Measurements from ENCODE around the gene EMP2.
"Not testable (repeated sequence)": the region's sequence is repeated elsewhere in the genome, so short reads cannot be mapped to it uniquely, and the experiment has no call there.

EMP2 gene

DNA sequence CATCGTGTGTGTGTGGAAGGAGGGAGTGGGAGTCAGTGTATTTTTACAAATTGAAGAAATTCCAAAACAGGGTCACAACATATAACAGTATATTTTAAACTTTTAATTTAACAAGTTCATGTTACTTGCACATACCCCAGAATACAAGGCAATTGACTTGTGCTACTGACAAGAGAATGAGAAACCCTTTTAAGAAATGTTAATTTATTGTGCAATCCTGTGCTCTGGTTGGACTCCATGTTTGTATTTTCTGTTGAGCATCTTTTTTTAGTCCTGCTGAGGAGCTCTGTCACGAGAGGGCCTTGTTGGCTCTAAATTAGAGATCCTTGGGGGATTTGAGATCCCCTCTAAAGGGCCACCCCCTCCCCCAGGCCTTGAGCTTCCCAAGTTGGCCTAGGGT, 1.1 kb upstream of the EMP2 start:
- peak overlapping the region in 10 of 21 experiments; percentile 83 to 97 (median 93) for H3K27ac ChIP-seq

GRCh38 chr16:10580883-10581247, 467 bp upstream of the EMP2 start:
- H3K4me3 ChIP-seq, result peak overlapping the region; percentile 50 to 92 (median 75)
- H3K27ac ChIP-seq, result peak overlapping the region; percentile 23 to 97 (median 92)

More for the DNA sequence above, 1.1 kb upstream of the EMP2 start:
- no peak overlapping the region for H3K4me3 ChIP-seq

- H3K4me3 ChIP-seq, result peak overlapping the region; percentile 50 to 92 (median 75)
- H3K27ac ChIP-seq, result peak overlapping the region in 20 of 21 experiments; percentile 81 to 97 (median 92)
Measured at GRCh38 chr16:10579575-10579964, 828 bp downstream of the EMP2 start.

DNA sequence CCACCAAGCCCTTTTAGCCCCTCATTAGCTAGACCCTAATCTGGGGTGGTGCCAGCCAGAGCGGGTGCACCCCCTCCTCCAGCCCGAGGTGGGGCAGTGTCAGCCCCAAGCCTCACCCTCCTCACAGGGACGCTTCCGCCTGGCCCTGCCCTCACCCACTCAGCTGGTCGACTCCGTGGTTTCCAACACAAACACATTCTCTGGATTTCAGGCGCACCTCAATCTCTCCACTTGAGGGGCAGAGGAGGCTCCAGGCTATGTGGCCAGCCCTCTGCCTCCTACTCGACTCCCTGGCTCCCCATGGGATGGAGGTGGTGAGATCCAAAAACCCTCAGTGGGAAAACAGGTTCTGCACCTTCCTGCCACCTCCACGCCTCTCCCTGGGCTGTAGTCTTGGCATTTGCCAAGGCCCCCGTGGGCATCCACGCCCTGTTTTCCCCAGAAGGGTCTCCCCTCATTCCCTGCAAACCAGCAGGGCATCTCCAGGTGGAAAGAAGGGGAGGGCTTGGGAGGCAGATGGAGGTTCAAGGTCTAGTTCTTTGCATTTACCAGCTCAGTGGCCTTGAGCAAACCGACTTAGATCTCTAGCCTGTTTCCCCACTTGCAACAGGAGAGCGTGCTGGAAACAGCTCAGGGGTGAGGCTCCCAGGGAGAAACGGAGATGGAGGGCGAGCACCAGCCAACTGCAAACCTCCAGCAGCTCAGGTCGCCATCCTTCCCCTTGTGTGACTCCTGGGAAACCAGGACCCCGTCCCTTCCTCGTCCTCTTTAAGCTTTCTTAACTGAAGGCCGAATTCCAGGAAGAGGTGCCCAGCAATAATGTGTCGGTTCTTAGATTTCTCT, 1.7 kb downstream of the EMP2 start:
- Histone ChIP-seq H3K4me3 (peak overlapping the region; percentile 50 to 92 (median 75)), H3K27ac (peak overlapping the region in 19 of 21 experiments; percentile 6 to 97 (median 92))

GRCh38 chr16:10577305-10578202, 2.8 kb downstream of the EMP2 start:
- Histone ChIP-seq H3K27ac (peak overlapping the region in 18 of 21 experiments; percentile 9 to 97 (median 92)), H3K4me3 (peak overlapping the region in 6 of 7 experiments; percentile 50 to 92 (median 76))

DNA sequence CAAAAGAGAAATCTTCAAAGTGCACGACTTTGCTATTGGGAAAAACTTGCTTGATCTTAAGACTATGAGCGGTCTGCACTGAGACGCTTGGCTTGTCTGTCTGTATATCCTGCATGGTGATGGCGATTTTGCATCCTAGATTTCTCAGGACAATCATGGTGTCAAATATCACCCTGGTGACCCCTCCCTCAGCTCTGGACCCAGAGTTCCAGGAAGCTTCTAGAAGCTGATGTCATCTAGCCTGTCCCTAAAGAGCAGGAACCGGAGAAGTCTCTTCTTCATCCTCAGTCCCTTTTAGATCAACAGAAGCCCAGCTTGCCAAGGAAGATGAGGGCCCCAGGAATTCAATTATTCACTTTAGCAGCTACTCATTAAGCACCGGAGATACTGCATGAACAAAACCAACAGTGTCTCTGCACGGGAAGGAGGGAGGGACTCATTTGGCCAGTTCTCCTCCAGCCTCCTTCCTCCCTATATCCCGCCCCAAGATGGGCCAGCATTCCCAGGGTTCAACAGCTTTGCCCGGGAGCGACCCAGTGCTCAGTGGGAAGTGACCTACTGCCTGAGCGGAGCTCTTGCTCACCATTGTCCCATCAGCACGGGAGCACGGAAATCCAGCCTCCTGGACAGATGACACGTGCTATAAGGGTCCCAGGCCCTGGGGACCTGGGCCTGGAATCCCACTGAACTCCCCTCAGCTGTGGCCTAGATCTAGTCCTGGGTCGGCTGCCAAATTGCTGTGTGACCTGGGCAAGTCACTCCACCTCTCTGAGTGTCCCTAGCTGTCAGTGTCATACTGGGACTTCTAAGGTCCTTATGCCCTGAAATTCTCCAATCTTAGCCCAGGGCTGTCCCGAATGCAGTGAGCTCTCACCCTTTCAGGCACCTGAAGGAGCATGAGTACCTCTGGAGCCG, 3.8 kb downstream of the EMP2 start:
- Histone ChIP-seq H3K4me3 (peak overlapping the region in 3 of 7 experiments; percentile 1 to 92 (median 54)), H3K27ac (peak overlapping the region in 11 of 21 experiments; percentile 35 to 97 (median 89))

DNA sequence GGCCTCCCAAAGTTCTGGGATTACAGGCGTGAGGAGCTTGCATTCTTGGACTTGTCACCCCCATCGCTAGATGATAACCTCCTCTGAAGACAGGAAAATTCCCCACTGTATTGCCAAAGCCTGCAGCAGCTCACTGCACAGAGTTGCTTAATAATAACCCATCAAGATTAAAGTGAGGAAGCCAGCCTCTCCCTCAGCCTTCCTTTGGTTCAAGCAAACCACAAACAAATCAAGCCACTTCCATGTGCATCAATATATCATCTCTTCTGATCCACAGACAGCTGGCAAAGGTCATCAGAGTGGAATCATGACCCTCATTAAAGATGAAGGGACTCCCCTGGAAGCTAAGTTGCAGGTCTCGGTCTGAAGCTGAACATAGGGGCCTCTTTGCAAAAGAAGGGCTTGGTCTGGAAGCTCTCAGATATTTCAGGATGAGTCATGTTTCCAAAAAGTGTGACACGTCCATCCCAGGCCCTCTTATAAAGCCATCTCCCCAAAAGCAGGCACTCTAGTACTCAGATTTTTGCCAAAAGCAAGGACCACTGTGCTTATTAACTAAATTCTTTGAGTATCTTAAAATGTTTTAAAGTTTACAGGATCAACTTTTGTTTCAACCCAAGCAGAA, 4.8 kb downstream of the EMP2 start:
- Histone ChIP-seq H3K4me3 (no peak overlapping the region), H3K27ac (peak overlapping the region in 5 of 21 experiments; percentile 0 to 94 (median 34))

DNA sequence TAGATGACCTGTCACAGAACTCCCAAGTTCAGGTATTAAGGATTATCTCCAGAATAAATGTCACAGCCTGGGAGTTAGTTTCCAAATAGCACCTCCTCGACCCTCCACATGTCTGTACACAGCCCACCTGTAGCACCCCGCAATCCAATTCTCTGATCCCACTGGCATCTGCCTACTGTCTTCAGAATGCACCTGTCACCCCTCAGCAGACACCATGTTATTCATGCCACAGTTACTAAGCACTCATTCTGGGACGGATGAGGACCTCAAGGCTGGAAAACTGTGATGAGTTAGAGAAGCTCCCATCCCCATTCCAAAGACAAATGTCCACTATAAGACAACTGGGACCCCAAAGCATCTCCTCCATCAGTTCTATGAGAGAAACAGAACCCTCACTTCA, 7.8 kb downstream of the EMP2 start:
- no peak overlapping the region for H3K27ac ChIP-seq
- H3K4me3 ChIP-seq, result no peak overlapping the region

GRCh38 chr16:10571354-10571753, 9.0 kb downstream of the EMP2 start:
- no peak overlapping the region for H3K27ac ChIP-seq

DNA sequence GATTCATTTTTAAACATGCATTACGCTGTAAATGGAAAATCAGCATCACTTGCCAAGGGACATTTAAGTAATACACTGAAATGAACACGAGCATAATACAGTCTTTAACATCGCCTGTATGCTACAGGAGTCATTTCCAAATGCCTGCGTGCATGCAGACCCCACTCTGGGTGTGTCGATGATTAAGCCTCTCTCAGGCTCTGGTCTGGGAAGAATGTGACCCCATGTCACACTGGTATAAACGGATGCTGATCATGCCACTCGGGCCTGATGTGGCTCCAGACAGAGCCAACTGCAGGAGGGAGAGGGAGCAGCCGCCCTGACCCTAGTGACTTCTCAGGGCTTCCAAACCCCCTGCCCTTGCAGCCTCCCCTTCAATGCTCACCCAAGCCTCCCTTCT, 10.8 kb downstream of the EMP2 start:
- H3K27ac ChIP-seq, result no peak overlapping the region
- H3K4me3 ChIP-seq, result no peak overlapping the region

More at GRCh38 chr16:10571354-10571753, 9.0 kb downstream of the EMP2 start:
- no peak overlapping the region for H3K4me3 ChIP-seq

DNA sequence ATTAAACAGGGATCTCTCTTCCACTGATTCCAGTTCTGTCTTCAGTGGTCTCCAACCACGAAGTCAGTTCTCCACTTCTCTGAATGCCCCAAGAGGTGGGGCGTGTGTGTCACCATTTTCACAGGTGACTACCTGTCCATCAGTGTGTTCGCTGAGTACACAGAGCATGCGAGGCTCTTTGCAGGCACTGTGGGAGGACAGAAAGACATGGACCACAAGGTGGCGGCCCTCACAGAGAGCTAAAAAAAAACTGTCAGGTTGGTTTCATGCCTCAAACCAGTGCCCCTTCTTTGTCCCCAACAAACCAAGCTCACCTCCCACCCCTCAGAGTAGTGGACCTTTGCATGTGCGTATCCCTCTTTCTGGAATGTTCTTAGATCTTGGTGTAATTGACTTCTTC, 13.8 kb downstream of the EMP2 start:
- H3K27ac ChIP-seq, result no peak overlapping the region

DNA sequence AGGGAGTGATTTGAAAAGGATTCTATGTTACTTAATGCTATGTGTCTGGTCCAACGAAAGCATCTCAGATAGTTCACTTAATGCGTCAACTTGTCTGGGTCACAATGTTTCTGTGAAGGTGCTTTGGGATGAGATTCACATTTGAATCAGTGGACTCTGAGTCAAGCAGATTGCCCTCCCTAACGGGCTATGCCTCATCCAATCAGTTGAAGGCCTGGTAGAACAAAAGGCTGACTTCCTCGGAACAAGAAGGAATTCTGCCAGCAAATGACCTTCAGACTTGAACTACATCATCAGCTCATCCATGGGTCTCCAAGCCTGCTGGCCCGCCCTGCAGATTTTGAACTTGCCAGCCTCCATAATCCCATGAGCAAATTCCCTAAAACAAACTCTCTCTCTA, 15.2 kb downstream of the EMP2 start:
- no peak overlapping the region for H3K4me3 ChIP-seq
- H3K27ac ChIP-seq, result peak overlapping the region in 2 of 21 experiments; percentile 15 to 38

More for the DNA sequence above, 13.8 kb downstream of the EMP2 start:
- no peak overlapping the region for H3K4me3 ChIP-seq

GRCh38 chr16:10564591-10564990, 15.8 kb downstream of the EMP2 start:
- H3K27ac ChIP-seq, result peak overlapping the region in 5 of 21 experiments; percentile 1 to 47 (median 31)

GRCh38 chr16:10562361-10562899, 18.0 kb downstream of the EMP2 start:
- H3K27ac ChIP-seq, result peak overlapping the region in 2 of 21 experiments; percentile 27 to 62
- H3K4me3 ChIP-seq, result no peak overlapping the region

More at GRCh38 chr16:10564591-10564990, 15.8 kb downstream of the EMP2 start:
- H3K4me3 ChIP-seq, result no peak overlapping the region

- Histone ChIP-seq H3K4me3 (no peak overlapping the region), H3K27ac (peak overlapping the region in 5 of 21 experiments; percentile 11 to 45 (median 23))
Measured at GRCh38 chr16:10561425-10561824, 19.0 kb downstream of the EMP2 start.

- no peak overlapping the region for H3K4me3 ChIP-seq
- H3K27ac ChIP-seq, result peak overlapping the region in 6 of 21 experiments; percentile 11 to 45 (median 23)
Measured at GRCh38 chr16:10561001-10561400, 19.4 kb downstream of the EMP2 start.

DNA sequence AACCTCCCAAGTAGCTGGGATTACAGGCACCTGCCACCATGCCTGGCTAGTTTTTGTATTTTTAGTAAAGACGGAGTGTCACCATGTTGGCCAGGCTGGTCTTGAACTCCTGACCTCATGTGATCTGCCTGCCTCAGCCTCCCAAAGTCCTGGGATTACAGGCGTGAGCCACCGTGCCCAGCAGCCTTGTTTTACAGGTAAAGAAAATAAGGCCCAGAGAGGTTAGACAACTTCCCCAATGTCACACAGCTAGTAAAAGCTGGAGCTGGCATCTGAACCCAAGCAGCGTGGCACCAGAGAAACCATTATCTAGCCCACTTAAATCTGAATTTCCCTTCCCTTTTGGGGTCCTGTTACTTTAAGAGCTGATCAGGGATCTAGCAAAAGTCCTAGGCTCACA, 20.6 kb downstream of the EMP2 start:
- not testable (repeated sequence) for H3K4me3 ChIP-seq
- H3K27ac ChIP-seq, result peak overlapping the region in 10 of 21 experiments; percentile 4 to 92 (median 80)

All from skin epidermis (tissue), 12 donors.